Mucosa of stomach (tissue), 1 donor: ENCODE data around the gene IFIT1B.
"Not testable (repeated sequence)": the region's sequence is repeated elsewhere in the genome, so short reads cannot be mapped to it uniquely, and the experiment has no call there.

Experiments
- H3K27me3 ChIP-seq: one replicate; pipeline ENCODE4 v1.7.0; 2013; ENCODE audit warnings: mild to moderate bottlenecking, low read length; ENCODE audit not compliant: control insufficient read depth, insufficient read depth
- H3K36me3 ChIP-seq: one replicate; pipeline ENCODE4 v1.7.0; 2013; ENCODE audit warnings: low read length; ENCODE audit not compliant: control insufficient read depth, insufficient read depth
- H3K4me1 ChIP-seq: one replicate; pipeline ENCODE4 v1.7.0; 2013; ENCODE audit warnings: mild to moderate bottlenecking, low read length; ENCODE audit not compliant: control insufficient read depth, insufficient read depth
- H3K4me3 ChIP-seq: one replicate; pipeline ENCODE4 v1.7.0; 2013; ENCODE audit warnings: low read length
- H3K9ac ChIP-seq: one replicate; pipeline ENCODE4 v1.7.0; 2013; ENCODE audit warnings: mild to moderate bottlenecking, low read length, moderate library complexity
- H3K9me3 ChIP-seq: one replicate; pipeline ENCODE4 v1.7.0; 2013; ENCODE audit warnings: mild to moderate bottlenecking, low read length, moderate library complexity; ENCODE audit not compliant: control insufficient read depth
- donor health status: Pancreatic carcinoma.

The IFIT1B gene

DNA sequence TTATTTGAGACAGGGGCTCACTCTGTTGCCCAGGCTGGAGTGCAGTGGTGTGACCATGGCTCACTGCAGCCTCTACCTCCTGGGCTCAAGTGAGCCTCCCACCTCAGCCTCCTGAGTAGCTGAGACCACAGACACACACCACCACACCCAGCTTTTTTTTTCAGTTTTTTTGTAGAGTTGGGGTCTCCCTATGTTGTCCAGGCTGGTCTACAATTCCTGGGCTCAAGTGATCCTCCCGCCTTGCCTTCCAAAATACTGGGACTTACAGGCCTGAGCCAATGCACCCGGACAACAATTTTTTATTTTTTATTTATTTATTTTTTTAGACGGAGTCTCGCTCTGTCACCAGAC is 13.3 kb downstream of the IFIT1B start:
- H3K4me1 ChIP-seq, H3K36me3 ChIP-seq: not testable (repeated sequence)

DNA sequence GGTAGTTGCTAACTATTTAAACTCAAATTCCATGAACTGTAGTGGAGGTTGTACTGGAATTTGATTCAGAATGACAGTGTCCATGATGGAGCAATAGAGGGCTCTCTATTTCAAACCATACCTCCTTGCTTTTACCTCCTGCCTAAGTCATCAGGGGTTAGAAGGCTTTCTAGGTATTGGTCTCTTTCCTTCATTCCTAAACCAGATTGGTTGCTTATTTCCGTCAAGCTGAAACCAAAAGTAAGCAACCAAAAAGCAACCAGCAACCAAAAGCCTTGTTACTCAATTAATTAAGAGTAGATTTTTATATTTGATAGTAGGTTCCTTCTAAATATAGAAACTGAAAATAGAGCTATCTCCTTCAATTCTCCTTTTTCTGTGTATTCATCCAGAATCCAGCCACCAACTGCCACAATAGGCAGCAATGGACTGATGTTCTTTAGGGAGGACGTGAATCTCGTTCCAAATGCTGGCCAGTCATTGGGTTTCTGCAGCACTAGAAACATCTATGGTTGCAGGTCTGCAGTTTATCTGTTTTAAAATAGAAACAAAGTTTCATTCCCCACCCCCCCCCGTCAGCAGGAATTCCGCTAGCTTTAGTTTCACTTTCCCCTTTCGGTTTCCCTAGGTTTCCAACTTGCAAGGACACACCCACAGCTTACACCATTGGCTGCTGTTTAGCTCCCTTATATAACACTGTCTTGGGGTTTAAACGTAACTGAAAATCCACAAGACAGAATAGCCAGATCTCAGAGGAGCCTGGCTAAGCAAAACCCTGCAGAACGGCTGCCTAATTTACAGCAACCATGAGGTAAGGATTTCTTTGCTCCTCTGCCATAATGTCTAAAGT is 14.3 kb downstream of the IFIT1B start, which contains the start of gene IFIT1:
TSS of gene IFIT1 (plus strand) at position 717 of the 850 bp plus-strand sequence. CDS start at position 807, 90 bp downstream.
- Histone ChIP-seq H3K4me1 (peaks cover 4% of the 10 kb centered on the region), H3K9ac (peak within 1 kb of the TSS; percentile 19), H3K4me3 (peak within 1 kb of the TSS; percentile 48), H3K9me3 (no peaks in the 10 kb centered on the region), H3K27me3 (no peaks in the 10 kb centered on the region), H3K36me3 (no peaks in the 10 kb centered on the region)

More for the DNA sequence above, 13.3 kb downstream of the IFIT1B start:
- not testable (repeated sequence) for H3K4me3 ChIP-seq, H3K27me3 ChIP-seq, H3K9me3 ChIP-seq, H3K9ac ChIP-seq

DNA sequence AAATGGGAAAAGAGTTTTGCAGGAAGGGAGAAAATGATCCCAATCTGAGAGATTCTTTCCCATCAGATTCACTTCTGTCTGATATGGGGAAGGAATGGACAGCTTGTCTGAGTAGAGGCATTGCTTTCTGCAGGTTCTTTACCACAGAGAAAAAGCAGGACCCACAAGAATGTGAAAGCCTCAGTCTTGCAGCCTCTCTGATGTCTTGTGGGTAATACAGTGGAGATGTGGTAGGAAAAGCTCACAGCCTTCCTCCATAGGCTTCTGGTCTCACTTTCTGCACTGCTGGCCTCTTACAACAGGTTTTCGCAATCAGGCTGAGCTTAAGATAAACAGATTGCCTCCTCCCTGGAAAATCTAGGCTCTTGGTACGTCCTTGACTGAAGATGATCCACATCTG is 15.1 kb downstream of the IFIT1B start:
- H3K9me3 ChIP-seq = no peaks in the 10 kb centered on the region
- H3K27me3 ChIP-seq = no peaks in the 10 kb centered on the region
- no peaks in the 10 kb centered on the region for H3K36me3 ChIP-seq
- peaks cover 4% of the 10 kb centered on the region for H3K4me1 ChIP-seq
- peak overlapping the region; percentile 19 for H3K9ac ChIP-seq
- H3K4me3 ChIP-seq = peak overlapping the region; percentile 48

DNA sequence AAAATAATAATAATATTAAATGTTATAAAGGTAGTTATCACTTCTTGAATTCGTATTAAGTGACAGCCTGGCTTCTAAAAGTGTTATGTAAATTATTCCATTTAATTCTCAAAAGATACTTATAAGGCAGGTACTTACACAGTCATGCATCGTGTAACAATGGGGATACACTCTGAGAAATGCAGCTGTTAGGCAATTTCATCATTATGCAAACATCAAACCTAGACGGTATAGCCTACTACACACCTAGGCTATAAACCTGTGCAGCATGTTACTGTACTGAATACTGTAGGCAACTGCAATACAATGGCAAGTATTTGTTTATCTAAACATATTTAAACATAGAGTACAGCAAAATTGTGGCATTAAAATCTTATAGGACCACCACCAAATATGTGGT is 16.0 kb downstream of the IFIT1B start:
- Histone ChIP-seq H3K36me3 (no peaks in the 10 kb centered on the region), H3K9me3 (no peaks in the 10 kb centered on the region), H3K4me3 (no peak overlapping the region), H3K27me3 (no peaks in the 10 kb centered on the region), H3K4me1 (peaks cover 4% of the 10 kb centered on the region), H3K9ac (no peak overlapping the region)

DNA sequence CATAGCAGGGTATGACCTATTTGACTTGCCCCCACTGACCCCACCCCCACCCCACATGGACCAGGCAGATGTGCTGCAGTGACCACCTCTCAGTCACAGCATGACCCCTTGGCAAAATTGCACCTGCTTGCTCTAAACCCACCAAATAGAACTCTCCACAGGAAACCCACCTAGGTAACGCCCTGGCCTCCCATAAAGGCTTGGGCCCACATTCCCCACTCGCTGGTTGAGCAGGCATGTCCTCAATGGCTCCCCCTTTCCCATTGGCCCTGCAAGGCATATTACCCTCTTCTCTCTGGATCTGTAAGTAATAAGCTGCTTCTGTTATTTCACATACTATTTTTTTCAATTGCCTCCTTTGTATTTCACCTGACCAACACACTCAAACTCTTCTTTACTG is 17.3 kb downstream of the IFIT1B start:
- no peaks in the 10 kb centered on the region for H3K9me3 ChIP-seq
- no peaks in the 10 kb centered on the region for H3K36me3 ChIP-seq
- H3K4me3 ChIP-seq = no peak overlapping the region
- peaks cover 4% of the 10 kb centered on the region for H3K4me1 ChIP-seq
- H3K27me3 ChIP-seq = no peaks in the 10 kb centered on the region
- H3K9ac ChIP-seq = no peak overlapping the region

DNA sequence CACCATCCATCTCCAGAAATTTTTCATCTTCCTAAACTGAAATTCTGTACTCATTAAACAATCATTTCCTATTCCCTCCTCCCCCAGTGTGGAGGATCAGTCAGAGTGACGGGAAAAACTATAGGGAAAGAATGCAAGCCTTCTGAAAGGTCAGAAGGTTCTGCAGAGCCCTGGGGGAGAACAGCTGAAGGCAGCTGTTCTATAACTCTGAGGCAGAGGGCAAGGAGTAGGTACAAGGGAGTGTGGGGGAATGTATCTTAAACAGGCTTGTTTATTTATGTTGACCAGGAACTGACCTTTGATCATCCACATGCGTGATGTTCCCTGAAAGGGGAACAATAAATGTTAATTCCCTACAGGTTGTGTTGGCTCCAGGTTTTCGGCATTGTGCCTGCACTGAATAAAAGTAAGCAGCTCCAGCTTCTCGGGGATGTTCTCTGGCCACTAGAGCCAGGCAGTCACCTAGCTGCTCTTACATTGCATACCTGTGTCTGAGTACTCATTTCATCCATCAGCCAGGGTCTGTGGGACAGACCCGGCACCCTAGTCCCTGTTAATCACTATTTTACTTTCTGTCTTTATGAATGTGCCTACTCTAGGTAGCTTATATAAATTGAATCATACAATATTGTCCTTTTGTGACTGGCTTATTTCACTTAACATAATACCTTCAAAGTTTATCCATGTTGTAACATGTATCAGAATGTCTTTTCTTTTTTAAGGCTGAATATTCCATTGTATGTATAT is 20.3 kb downstream of the IFIT1B start:
- Histone ChIP-seq H3K9ac (no peak overlapping the region), H3K36me3 (no peaks in the 10 kb centered on the region), H3K27me3 (no peaks in the 10 kb centered on the region), H3K9me3 (no peaks in the 10 kb centered on the region), H3K4me3 (no peak overlapping the region), H3K4me1 (no peaks in the 10 kb centered on the region)

DNA sequence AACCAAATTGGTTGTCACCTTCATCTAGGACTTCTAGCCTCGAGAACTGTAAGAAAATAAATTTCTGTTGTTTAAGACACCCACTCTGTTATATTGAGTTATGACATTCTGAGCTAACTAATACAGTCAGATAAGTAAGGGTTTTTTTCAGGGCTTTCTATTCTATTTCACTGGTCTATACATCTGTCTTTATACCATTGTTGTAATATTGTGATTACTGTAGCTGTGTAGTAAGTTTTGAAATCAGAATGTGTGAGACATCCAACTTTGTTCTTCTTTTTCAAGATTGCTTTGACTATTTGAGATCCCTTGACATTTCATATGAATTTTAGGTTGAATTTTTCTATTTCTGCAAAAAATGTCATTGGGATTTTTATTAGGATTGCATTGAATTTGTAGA is 22.1 kb downstream of the IFIT1B start:
- H3K4me1 ChIP-seq = no peaks in the 10 kb centered on the region
- no peak overlapping the region for H3K9ac ChIP-seq
- H3K9me3 ChIP-seq = no peaks in the 10 kb centered on the region
- no peaks in the 10 kb centered on the region for H3K36me3 ChIP-seq
- no peak overlapping the region for H3K4me3 ChIP-seq
- no peaks in the 10 kb centered on the region for H3K27me3 ChIP-seq

DNA sequence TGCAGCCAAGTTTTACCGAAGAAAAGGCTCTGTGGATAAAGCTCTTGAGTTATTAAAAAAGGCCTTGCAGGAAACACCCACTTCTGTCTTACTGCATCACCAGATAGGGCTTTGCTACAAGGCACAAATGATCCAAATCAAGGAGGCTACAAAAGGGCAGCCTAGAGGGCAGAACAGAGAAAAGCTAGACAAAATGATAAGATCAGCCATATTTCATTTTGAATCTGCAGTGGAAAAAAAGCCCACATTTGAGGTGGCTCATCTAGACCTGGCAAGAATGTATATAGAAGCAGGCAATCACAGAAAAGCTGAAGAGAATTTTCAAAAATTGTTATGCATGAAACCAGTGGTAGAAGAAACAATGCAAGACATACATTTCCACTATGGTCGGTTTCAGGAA is 25.2 kb downstream of the IFIT1B start:
- Histone ChIP-seq H3K9ac (no peak overlapping the region), H3K27me3 (no peaks in the 10 kb centered on the region), H3K4me3 (no peak overlapping the region), H3K9me3 (no peaks in the 10 kb centered on the region), H3K36me3 (no peaks in the 10 kb centered on the region), H3K4me1 (no peaks in the 10 kb centered on the region)

DNA sequence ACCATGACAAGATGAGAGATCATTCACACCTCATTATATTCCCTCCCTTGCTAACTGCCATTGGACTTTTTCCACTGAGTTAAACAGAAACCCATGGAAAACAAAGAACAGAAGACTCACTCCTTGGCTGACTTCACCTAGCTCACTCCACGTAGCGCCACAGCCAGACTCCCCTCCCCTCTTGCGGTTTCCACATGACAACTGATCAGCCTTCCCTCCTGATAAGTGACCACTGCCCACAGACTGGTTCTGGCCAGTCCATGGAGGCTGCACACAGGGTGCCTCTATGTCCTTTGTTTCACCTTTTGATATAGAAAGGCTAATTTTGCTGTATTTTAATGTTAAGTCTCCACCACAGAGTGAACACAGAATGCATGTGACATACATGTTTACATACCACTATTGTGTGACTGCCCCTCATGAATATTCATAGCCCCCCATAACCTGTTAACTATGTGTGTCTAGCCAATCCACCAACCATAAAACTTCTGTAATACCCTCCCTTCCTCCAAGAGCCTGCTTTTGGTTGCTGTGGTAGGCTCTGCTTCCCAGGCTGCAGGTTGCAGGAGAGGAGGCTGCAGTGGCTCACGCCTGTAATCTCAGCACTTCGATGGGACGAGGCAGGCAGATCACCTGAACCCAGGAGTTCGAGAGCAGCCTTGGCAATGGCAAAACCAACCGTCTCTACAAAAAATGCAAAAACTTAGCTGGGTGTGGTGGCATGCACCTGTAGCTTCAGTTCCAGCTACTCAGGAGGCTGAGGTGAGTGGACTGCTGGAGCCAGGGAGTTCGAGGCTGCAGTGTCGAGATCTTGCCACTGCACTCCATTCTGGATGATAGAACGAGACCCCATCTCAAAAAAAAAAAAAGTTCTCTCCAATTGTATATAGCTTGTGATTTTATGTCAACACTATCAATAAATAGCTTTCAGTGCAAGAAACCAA is 26.5 kb downstream of the IFIT1B start:
- no peaks in the 10 kb centered on the region for H3K27me3 ChIP-seq
- H3K9ac ChIP-seq = no peak overlapping the region
- no peaks in the 10 kb centered on the region for H3K9me3 ChIP-seq
- no peak overlapping the region for H3K4me3 ChIP-seq
- H3K4me1 ChIP-seq = no peaks in the 10 kb centered on the region
- no peaks in the 10 kb centered on the region for H3K36me3 ChIP-seq

DNA sequence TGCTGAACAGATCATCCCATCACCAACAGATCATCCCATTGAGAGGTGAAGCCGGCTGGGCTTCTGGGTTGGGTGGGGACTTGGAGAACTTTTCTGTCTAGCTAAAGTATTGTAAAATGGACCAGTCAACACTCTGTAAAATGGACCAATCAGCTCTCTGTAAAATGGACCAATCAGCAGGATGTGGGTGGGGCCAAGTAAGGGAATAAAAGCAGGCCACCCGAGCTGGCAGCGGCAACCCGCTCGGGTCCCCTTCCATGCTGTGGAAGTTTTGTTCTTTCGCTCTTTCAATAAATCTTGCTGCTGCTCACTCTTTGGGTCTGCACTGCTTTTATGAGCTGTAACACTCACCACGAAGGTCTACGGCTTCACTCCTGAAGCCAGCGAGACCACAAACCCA is 28.3 kb downstream of the IFIT1B start:
- not testable (repeated sequence) for H3K27me3 ChIP-seq, H3K4me1 ChIP-seq, H3K9ac ChIP-seq, H3K9me3 ChIP-seq, H3K4me3 ChIP-seq, H3K36me3 ChIP-seq

DNA sequence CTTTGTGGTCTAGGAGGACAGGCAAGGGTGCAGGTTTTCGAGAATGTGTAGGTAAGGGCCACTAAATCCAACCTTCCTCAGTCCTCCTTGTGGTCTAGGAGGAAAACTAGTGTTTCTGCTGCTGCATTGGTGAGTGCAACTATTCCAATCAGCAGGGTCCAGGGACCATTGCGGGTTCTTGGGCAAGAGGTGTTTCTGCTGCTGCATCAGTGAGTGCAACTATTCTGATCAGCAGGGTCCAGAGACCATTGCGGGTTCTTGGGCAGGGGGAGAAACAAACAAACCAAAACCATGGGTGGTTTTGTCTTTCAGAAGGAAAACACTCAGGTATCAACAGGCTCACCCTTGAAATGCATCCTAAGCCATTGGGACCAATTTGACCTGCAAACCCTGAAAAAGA is 29.9 kb downstream of the IFIT1B start:
- not testable (repeated sequence) for H3K4me1 ChIP-seq, H3K9ac ChIP-seq, H3K4me3 ChIP-seq, H3K9me3 ChIP-seq, H3K36me3 ChIP-seq, H3K27me3 ChIP-seq

DNA sequence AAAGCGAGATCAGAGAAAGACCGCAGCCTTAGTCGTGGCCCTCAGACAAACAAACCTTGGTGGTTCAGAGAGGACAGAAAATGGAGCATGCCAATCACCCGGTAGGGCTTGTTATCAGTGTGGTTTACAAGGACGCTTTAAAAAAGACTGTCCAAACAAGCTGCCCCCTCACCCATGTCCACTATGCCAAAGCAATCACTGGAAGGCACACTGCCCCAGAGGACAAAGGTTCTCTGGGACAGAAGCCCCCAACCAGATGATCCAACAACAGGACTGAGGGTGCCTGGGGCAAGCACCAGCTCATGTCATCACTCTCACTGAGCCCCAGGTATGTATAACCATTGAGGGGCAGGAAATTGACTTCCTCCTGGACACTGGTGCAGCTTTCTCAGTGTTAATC is 31.4 kb downstream of the IFIT1B start:
- not testable (repeated sequence) for H3K36me3 ChIP-seq, H3K9me3 ChIP-seq, H3K4me1 ChIP-seq, H3K9ac ChIP-seq, H3K27me3 ChIP-seq, H3K4me3 ChIP-seq
